ENCODE results near the gene ISL2. TPM values are rescaled to one million over a fixed set of nuclear protein-coding genes. Genes with fewer than 3 reads are reported as not detected.
A peak's percentile ranks its signal among the peaks of the same experiment; 100 is the strongest.

The ISL2 gene
- total and polyA plus RNA-seq, 2 of the 13 experiments (the other 11 are each of a cell fraction or from before 2014, with no cell fraction given): 4.3 to 5.1 TPM

GRCh38 chr15:76337696-76338485 lies 1.3 kb downstream of the ISL2 start (continued):
- TF ChIP-seq FOXC1 (CRISPR knock-in tag; IDR thresholded peaks at IDR 0.05; ENCODE audit: borderline replicate concordance) (peak; percentile 93), FOXK2 (IDR thresholded peaks at IDR 0.05) (no peak), KLF16 (CRISPR knock-in tag; IDR thresholded peaks at IDR 0.05) (no peak), ZNF556 (CRISPR knock-in tag; IDR thresholded peaks at IDR 0.05; ENCODE audit: borderline replicate concordance) (peak; percentile 47; the same call in 1 of the 2 replicates), ZNF251 (CRISPR knock-in tag; IDR thresholded peaks at IDR 0.05) (0 out of 2 replicates have a peak, but pooled peaks have one; percentile 58), ZNF768 (CRISPR knock-in tag; IDR thresholded peaks at IDR 0.05) (peak; percentile 52), RELA (CRISPR knock-in tag; IDR thresholded peaks at IDR 0.05) (no peak), ZBTB40 (IDR thresholded peaks at IDR 0.05) (no peak), ZBTB40 (CRISPR knock-in tag; IDR thresholded peaks at IDR 0.05) (peak; percentile 88), SMYD3 (CRISPR knock-in tag; IDR thresholded peaks at IDR 0.05) (0 out of 2 replicates have a peak, but pooled peaks have one; percentile 45), ZNF451 (CRISPR knock-in tag; IDR thresholded peaks at IDR 0.05) (peak; percentile 69; the same call in 1 of the 2 replicates), HDAC1 (CRISPR knock-in tag; IDR thresholded peaks at IDR 0.05) (peak; percentile 54; the same call in 1 of the 2 replicates), U2AF2 (IDR thresholded peaks at IDR 0.05; ENCODE audit: low read depth, low read length) (no peak), MAFK (conservative IDR thresholded peaks at IDR 0.05 in 1 of 2, IDR thresholded peaks at IDR 0.05 in 1 of 2; ENCODE audit: low read length in 2 of 2) (no peak), HOXA3 (CRISPR knock-in tag; IDR thresholded peaks at IDR 0.05) (peak; percentile 75)
- TF ChIP-seq, protein P1, sequence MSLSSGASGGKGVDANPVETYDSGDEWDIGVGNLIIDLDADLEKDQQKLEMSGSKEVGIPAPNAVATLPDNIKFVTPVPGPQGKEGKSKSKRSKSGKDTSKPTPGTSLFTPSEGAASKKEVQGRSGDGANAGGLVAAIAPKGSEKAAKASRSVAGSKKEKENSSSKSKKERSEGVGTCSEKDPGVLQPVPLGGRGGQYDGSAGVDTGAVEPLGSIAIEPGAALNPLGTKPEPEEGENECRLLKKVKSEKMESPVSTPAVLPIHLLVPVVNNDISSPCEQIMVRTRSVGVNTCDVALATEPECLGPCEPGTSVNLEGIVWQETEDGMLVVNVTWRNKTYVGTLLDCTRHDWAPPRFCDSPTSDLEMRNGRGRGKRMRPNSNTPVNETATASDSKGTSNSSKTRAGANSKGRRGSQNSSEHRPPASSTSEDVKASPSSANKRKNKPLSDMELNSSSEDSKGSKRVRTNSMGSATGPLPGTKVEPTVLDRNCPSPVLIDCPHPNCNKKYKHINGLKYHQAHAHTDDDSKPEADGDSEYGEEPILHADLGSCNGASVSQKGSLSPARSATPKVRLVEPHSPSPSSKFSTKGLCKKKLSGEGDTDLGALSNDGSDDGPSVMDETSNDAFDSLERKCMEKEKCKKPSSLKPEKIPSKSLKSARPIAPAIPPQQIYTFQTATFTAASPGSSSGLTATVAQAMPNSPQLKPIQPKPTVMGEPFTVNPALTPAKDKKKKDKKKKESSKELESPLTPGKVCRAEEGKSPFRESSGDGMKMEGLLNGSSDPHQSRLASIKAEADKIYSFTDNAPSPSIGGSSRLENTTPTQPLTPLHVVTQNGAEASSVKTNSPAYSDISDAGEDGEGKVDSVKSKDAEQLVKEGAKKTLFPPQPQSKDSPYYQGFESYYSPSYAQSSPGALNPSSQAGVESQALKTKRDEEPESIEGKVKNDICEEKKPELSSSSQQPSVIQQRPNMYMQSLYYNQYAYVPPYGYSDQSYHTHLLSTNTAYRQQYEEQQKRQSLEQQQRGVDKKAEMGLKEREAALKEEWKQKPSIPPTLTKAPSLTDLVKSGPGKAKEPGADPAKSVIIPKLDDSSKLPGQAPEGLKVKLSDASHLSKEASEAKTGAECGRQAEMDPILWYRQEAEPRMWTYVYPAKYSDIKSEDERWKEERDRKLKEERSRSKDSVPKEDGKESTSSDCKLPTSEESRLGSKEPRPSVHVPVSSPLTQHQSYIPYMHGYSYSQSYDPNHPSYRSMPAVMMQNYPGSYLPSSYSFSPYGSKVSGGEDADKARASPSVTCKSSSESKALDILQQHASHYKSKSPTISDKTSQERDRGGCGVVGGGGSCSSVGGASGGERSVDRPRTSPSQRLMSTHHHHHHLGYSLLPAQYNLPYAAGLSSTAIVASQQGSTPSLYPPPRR (CRISPR knock-in tag; IDR thresholded peaks at IDR 0.05; ENCODE audit: borderline replicate concordance): peak; percentile 35; the same call in 1 of the 2 replicates
